ENCODE results near the gene ECSIT. TPM values are rescaled to one million over a fixed set of nuclear protein-coding genes. Genes with fewer than 3 reads are reported as not detected.
A peak's percentile ranks its signal among the peaks of the same experiment; 100 is the strongest.

ECSIT gene
- total RNA-seq, 1 experiment from 2014 or later, result 39.4 TPM

DNA sequence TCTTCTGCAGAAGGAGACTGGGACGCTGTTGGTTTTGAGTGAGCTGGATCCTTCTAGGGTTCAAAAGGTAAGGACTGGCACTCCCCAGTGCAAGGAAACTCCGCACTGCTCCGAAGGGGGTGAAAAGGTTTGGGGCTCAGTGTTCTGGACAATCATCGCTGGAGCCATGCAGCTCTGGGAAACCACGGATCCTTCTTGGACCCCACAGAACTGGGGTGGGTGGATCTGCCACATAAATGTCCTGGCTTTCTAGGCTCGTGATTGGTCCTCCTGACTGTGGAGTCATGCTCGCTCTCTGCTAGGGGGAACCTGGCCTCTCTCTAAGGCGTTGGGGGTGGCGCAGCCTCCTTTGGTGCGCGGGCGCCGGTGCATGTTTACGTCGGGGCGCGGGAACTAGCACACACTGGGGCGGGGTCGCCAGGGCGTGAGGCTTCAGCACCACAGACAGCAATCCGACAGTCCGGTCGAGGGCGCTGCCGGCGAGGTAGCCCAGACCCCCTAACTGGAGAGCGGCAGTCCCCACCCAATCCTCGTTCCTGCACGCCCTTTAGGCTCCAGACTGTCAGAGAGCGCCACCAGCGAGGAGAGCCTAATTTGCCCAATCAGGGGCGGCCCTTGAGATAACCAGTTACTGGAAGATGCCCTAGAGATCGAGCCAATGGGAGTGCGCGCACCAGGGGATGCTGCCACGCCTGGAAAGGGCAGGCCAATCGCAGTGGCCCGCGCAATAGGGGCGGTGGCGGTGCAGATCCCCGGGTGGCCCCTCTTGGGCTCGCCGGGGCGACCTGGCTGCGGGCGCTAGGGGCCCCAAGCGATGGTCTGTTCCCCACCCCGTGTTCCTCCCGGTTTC is 47.2 kb downstream of the ECSIT start:
- Histone ChIP-seq H3K27ac (ENCODE audit: low read length) (peak overlapping the region; percentile 51; the same call in 1 of the 2 replicates), H3K27me3 (ENCODE audit: control insufficient read depth, insufficient read depth, low read length) (no peaks in the 10 kb centered on the region), H3K36me3 (ENCODE audit: control insufficient read depth, insufficient read depth, low read length) (no peaks in the 10 kb centered on the region), H3K9me3 (ENCODE audit: control insufficient read depth, insufficient read depth, low read depth, low read length) (no peaks in the 10 kb centered on the region), H3K4me1 (ENCODE audit: control insufficient read depth, insufficient read depth, low read length) (no peaks in the 10 kb centered on the region), H3K4me3 (ENCODE audit: low read depth in 2 of 2, low read length in 2 of 2) (peak overlapping the region; percentile 51 to 58)
- DNase-seq (ENCODE audit: low read depth, low spot score) (peak; percentile 53), ATAC-seq (peak; percentile 94)
- TF ChIP-seq TCF7L2 (IDR thresholded peaks at IDR 0.05; ENCODE audit: low read depth, low read length), result no peak
- TF ChIP-seq POLR2AphosphoS5 (IDR thresholded peaks at IDR 0.05; ENCODE audit: low read depth, low read length), result peak; percentile 71
- TF ChIP-seq, protein P1, sequence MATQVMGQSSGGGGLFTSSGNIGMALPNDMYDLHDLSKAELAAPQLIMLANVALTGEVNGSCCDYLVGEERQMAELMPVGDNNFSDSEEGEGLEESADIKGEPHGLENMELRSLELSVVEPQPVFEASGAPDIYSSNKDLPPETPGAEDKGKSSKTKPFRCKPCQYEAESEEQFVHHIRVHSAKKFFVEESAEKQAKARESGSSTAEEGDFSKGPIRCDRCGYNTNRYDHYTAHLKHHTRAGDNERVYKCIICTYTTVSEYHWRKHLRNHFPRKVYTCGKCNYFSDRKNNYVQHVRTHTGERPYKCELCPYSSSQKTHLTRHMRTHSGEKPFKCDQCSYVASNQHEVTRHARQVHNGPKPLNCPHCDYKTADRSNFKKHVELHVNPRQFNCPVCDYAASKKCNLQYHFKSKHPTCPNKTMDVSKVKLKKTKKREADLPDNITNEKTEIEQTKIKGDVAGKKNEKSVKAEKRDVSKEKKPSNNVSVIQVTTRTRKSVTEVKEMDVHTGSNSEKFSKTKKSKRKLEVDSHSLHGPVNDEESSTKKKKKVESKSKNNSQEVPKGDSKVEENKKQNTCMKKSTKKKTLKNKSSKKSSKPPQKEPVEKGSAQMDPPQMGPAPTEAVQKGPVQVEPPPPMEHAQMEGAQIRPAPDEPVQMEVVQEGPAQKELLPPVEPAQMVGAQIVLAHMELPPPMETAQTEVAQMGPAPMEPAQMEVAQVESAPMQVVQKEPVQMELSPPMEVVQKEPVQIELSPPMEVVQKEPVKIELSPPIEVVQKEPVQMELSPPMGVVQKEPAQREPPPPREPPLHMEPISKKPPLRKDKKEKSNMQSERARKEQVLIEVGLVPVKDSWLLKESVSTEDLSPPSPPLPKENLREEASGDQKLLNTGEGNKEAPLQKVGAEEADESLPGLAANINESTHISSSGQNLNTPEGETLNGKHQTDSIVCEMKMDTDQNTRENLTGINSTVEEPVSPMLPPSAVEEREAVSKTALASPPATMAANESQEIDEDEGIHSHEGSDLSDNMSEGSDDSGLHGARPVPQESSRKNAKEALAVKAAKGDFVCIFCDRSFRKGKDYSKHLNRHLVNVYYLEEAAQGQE (IDR thresholded peaks at IDR 0.05; ENCODE audit: insufficient read depth in 1 of 2, low read depth in 2 of 2, low read length in 1 of 2), result peak; percentile 86 to 91
- no TSS peak for BruUV-seq (replicated peaks)
- ChIA-PET CTCF (interaction anchor here (0.8 to 1.3 kb wide), 3 partner anchors 99 to 107 kb away, joined by 5 to 10 read pairs (median 5); partner anchors contain the start of gene SWSAP1), POLR2A (no interaction called here)
- in situ Hi-C loops (cut with HindIII; ENCODE audit: low pct_unique_long_range_greater_than_20kb, low sequenced_read_pairs), result no loop called here
- intact Hi-C loops (cut with micrococcal nuclease; ENCODE audit: unreplicated experiment), result no loop called here

DNA sequence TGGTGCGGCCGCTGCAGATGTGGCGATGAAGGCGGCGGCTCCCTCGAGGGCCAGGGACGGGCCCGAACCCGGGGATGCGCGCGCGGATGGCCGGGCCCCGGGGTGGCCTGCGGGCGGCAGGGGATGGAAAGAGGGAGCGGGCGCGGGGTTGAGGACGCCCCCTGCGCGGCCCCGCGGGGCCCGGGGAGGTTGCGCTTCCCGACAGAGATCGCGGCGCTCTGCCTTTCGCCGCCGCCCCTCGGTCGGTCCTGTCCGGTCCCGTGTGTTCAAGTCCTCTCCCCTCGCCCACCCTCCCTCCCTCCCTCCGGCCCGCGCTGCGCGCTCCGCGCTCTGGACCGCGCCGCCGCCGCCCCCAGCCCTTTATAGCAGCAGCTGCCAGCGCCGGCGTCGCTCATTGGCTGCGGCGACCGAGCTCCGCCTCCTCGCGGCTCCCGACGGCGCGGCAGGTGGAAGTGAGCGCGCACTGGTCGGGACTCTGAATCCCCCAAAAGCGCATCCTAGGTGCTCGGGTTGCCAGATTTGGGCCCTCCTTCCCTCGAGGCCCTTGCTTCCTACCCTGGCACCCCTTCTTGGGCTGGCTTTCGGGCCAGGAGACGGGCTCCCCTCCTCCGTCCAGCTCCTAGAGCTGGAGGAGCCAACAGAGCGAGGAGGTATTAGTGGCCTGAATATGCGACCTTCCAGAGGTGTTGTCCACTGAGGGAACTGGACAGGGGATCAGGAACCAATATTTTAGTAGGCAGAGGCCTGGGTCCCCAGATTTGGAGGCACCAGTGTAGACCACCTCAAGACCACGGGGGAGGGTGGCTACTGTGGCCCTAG is 48.0 kb downstream of the ECSIT start, which contains the start of gene ELAVL3:
TSS of gene ELAVL3 (minus strand) at position 332 of the 819 bp plus-strand sequence. CDS start 438 bp downstream, outside the sequence.
- no peaks in the 10 kb centered on the region for H3K36me3 ChIP-seq (ENCODE audit: control insufficient read depth, insufficient read depth, low read length)
- H3K4me1 ChIP-seq (ENCODE audit: control insufficient read depth, insufficient read depth, low read length), result no peaks in the 10 kb centered on the region
- BruUV-seq (replicated peaks), result no TSS peak
- no peak for ATAC-seq
- intact Hi-C loops (cut with micrococcal nuclease; ENCODE audit: unreplicated experiment) (no loop called here), in situ Hi-C loops (cut with HindIII; ENCODE audit: low pct_unique_long_range_greater_than_20kb, low sequenced_read_pairs) (no loop called here)
- POLR2A ChIA-PET, result no interaction called here
- no peaks in the 10 kb centered on the region for H3K27me3 ChIP-seq (ENCODE audit: control insufficient read depth, insufficient read depth, low read length)
- peak within 1 kb of the TSS; percentile 51 to 58 for H3K4me3 ChIP-seq (ENCODE audit: low read depth in 2 of 2, low read length in 2 of 2)
- DNase-seq (ENCODE audit: low read depth, low spot score), result no peak
- TF ChIP-seq, protein P1 (IDR thresholded peaks at IDR 0.05; ENCODE audit: insufficient read depth in 1 of 2, low read depth in 2 of 2, low read length in 1 of 2), result no peak
- TF ChIP-seq SIN3A (IDR thresholded peaks at IDR 0.05; ENCODE audit: borderline replicate concordance, insufficient read depth, low read depth, low read length) (no peak), POLR2AphosphoS5 (IDR thresholded peaks at IDR 0.05; ENCODE audit: low read depth, low read length) (no peak), TCF7L2 (IDR thresholded peaks at IDR 0.05; ENCODE audit: low read depth, low read length) (no peak)
- TF ChIP-seq, protein P2, sequence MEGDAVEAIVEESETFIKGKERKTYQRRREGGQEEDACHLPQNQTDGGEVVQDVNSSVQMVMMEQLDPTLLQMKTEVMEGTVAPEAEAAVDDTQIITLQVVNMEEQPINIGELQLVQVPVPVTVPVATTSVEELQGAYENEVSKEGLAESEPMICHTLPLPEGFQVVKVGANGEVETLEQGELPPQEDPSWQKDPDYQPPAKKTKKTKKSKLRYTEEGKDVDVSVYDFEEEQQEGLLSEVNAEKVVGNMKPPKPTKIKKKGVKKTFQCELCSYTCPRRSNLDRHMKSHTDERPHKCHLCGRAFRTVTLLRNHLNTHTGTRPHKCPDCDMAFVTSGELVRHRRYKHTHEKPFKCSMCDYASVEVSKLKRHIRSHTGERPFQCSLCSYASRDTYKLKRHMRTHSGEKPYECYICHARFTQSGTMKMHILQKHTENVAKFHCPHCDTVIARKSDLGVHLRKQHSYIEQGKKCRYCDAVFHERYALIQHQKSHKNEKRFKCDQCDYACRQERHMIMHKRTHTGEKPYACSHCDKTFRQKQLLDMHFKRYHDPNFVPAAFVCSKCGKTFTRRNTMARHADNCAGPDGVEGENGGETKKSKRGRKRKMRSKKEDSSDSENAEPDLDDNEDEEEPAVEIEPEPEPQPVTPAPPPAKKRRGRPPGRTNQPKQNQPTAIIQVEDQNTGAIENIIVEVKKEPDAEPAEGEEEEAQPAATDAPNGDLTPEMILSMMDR (IDR thresholded peaks at IDR 0.05), result no peak
- CTCF ChIA-PET, result no interaction called here
- peak within 1 kb of the TSS; percentile 44; the same call in 1 of the 2 replicates for H3K27ac ChIP-seq (ENCODE audit: low read length)
- H3K9me3 ChIP-seq (ENCODE audit: control insufficient read depth, insufficient read depth, low read depth, low read length), result no peaks in the 10 kb centered on the region
